Myocyte (in vitro differentiated cells): Measurements from ENCODE around the gene MRPL2. TPM values are rescaled to one million over a fixed set of nuclear protein-coding genes. Genes with fewer than 3 reads are reported as not detected.
"Not testable (repeated sequence)": the region's sequence is repeated elsewhere in the genome, so short reads cannot be mapped to it uniquely, and the experiment has no call there.

Experiments
- DNase-seq: peaks from one replicate; pipeline ENCODE4 v3.0.0-alpha.2; 2012; ENCODE audit warnings: low read depth
- total RNA-seq: library from RNA; depleted of rRNA; stranded (reverse); fragments of >200 nt; gene quantifications from 2 replicates; pipeline ENCODE4 v1.2.3, GENCODE V29; 2014

MRPL2 gene
- total RNA-seq, 1 donor from 2014 or later: 27.3 TPM

DNA sequence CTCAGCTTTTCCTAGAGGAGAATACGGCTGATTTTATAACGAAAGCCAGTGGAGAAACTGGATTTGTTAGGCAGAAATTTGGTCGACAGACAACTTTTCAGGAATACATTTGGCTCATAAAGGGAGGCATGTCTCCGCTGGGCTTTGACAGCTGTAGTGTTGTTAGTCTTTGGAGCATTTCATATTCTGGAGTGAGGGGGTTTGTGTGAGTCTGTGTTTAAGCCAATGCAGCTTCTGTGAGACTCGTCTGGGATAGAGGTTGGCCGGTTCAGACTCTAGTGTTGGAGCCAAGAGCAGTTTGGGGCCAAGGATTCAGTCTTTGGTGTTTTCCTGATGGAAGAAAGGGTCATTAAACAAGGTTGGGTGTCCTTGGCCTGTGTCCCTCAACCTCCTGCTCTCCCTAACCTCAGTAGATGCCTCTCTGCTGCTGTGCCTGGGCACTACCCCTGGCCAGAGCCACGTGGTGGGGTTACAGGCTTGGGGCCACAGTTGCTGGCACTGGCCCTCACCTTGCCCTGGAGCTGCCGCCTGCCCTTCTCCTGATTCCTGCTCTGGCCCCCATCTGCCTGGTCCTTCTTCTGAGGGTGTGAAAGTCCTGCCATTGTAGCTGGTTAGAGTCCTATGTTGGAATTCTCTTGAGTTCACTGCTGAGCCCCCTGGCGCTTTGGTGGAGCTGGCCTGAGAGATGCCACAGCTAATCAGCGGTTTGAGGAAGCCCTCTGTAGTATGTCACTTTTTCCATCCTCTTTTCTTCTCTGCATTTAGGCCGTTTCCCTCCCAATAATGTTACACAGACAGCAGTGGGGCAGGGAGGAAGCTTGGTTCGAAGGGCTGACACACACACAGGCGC lies 23.8 kb upstream of the MRPL2 start:
- DNase-seq: no peak

DNA sequence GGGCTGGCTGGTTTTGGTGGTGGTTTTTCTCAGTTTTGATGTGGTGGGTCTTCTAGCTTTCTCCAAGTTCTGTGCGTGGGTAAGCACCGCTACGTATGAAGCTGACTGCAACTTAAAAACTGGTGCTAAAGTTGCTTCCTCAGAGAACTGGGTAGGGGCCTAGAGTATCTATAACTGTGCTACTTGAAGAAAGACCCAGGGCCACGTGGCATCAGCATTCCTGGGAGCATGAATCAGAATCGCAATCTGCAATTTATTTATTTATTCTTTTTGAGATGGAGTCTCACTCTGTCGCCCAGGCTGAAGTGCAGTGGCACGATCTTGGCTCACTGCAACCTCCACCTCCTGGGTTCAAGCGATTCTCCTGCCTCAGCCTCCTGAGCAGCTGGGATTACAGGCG lies 22.7 kb upstream of the MRPL2 start:
- DNase-seq: not testable (repeated sequence)

DNA sequence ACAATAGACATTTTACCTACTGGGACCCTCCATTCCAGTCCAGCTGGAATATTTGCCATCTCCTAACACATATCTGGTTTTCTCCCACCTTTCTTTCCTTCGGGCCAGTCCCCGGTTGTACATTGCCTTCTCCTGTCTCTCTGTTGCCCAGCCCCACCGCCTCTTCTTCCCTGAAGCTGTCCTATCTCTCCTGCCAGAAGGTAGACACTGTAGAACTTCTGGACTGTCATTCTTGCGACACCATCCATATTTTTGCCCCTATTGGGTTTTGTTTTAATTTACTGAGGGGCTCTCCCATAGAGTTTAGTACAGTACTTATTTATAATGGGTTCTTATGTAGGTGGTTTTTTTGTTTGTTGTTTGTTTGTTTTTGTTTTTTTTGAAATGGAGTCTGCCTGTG lies 21.8 kb upstream of the MRPL2 start:
- no peak for DNase-seq

DNA sequence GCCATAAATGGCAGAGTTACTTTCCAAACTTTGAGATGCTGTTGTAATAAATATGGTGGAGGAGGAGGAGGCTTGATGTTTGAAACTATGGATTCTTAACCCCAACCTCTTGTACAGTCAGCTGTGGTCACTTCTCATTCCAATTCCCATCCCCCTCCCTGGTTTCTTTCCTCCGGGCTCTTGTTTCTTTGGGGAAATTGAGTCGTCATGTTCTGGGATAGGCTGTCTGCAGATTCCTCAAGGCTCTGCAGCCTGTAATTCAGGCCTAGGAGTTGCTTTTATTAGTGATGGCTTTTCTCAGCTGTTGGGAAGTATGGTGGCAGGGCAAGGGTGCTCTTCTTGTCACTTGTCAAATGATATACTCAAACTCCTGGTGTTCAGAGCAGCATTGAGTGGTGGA lies 19.5 kb upstream of the MRPL2 start:
- DNase-seq: peak; percentile 40

DNA sequence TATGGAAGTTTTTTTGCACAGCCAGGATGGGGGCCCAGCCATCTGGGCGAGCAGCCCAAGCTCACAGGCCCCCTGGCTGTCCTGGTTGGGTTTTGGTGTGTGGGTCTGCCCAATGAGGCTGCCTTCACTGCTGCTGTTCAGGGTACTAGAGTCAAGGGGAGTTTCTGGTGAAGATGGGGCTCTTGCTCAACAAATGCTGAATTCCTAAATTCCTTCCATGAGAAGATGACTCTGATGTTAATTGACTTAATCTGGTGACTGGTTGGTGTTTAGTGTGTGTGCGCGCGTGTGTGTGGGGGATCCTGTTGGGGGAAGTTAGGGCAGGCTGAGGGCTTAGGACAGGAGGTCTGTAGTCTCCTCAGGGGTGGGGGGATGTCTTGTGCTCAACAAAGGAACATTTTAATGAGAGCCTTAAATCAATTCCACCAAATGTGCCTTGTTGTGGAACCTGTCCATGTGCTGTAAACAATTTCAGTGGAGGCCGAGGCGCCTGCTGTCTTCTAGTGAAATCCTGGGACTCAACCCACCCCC lies 18.8 kb upstream of the MRPL2 start:
- no peak for DNase-seq

DNA sequence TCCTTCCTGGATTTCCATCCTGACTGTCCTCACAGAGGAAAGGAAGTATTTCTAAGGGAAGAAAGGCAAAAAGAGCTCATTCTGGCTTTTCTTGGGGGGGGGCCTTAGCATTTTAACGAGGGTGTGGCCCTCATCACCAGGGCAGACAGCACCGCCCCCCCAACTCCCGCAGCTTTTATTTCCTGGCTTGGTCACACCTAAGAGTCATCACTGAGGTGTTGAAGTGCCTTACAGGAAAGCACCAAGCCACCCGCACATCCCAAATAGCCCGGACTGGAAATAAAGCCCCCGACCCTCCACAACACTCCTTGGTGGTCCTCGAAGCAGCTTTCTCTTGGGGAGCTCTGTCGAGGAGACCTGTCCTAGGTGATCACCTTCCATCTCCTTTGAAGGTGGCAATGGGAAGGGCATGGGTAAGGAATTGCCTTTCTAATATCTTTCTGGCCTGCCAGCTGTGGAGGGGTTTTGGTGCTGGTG lies 18.1 kb upstream of the MRPL2 start:
- no peak for DNase-seq

DNA sequence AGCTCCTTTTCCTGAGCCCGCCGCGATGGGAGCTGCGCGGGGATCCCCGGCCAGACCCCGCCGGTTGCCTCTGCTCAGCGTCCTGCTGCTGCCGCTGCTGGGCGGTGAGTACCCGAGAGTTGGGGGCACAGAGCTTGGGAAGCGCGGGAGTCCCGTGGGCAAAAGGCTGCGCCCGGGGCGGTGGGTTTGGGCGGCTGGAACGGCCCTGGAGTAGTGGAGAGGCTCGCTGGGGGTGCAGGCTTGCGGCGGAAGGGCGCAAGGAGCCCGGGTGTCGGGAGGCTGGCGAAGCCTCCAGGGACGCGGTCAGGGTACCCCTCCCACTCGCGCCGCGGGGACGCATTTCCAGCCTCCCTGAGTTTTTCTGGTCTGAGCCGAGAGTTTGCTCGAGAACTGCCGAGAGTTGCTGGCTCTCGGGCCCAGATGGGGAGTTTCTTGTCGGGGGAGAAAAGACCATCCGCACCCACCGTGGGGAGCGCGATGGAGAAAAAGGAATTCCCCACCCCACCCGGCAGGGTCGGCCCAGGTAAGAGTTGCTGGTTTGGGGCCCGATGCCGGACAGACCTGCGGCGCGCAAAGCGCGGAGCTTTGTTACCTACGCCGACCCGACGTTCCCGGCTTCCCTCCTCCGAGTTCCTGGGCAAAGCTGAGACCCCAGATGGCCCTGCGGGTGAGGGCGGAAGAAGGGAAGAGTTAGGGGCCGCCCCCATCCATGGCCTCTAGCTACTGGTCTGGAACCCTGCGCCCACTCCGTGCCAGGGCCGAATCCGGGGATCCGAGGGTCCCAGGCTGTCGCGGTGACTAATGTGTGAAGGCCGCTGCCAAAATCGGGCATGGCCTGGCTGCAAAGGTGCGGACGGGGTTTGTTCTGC lies 17.5 kb upstream of the MRPL2 start:
- DNase-seq: peak; percentile 49

DNA sequence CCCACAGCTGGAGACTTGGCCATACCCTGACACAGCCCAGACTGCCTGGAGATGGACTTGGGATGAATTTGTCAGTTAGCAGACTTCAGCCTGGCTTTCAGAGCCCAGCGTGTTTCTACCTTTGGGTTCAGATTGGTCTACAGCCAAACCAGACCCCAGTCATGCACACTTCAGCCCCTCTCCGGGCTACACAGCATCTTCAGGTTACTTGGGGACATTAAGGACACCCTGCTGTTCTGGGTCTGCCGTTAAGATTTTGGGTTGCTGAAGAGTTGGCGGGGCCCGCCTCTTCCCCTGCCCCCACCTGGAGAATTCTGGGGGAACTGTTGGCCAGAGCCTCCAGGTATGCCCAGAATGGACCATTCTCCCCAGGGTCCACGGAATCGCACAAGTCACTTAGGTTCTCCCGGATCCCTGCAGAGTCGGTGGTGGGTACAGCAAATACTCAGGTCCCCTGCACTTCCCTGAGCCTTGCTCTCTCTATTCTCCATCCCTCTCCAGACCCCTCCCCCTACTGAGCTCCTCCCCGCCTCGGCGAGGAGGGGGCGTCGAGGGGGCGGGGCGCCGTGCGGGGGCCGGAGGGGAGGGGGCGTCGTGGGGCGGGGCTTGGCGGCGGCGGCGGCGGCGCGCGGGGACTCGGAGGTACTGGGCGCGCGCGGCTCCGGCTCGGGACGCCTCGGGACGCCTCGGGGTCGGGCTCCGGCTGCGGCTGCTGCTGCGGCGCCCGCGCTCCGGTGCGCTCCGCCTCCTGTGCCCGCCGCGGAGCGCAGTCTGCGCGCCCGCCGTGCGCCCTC lies 16.6 kb upstream of the MRPL2 start, which contains the start of gene PTK7:
Gene PTK7, plus strand, starts transcription at position 645 of the 794 bp plus-strand sequence. CDS start 175 bp downstream, outside the sequence.
- peak; percentile 64 for DNase-seq

DNA sequence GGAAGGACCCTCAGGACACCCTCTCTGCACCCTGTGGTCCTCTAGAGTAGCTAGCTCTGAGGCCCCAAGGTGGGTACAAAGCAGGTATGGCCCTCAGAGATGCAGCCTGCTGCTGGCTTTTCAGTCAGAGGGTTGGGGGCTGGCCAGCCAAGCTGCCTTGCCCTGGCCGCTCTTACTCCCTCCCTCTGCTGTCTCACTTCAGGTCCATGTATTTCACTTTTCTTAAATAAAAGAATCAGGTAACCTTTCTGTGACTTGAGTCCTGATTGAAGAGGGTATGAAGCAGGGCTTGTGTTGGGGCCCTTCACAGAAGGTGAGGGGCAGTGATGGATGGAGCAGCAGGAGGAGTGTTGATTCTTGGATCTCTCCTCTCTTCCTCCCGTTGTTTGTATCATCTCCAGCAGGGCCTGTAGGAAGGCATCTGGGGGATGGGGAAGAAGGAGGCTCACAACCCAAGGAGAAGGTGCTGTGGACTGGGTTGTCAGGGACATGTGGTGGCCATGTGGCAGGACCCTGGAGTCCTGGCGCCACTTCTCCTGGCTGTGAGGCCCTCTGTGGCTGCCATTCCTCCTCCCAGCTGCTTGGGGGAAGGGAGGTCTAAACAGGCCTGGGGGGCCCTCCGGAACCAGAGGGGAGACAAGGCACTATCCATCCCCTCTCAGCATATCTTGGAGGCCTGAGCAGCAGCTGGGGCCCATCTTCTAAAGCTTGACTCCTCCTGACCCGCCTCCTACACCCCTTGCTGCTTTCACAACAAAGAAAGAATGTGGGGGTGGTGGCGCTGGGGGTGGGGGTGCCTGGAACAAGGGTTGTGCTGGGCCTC lies 15.8 kb upstream of the MRPL2 start:
- peak; percentile 23 for DNase-seq

DNA sequence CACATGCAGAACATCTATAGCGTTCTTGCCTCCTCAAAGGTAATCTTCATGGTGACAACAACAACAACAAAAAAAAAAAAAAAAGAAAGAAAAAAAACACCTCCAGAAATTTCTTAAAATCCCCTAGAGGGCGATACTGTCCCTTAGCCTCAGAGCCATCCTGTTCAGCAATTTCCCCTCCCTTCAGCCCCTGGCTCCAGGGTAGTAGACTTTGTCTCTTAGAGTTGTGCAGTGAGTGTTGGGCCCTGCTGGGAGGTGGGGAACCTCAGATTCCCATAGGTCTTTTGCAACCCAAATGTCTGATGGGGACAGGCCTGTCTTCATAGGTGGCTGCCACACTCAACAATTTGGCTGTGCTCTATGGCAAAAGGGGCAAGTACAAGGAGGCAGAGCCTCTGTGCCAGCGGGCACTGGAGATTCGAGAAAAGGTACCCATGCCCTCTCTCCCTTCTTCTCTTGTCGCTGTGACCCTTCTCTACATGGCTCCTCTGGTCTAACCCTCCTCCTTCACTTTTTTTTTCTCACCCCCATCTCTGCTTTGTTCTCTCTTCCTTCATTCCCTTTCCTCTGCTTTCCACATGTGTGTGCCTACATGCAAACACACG lies 10.9 kb upstream of the MRPL2 start:
- DNase-seq: peak; percentile 59

DNA sequence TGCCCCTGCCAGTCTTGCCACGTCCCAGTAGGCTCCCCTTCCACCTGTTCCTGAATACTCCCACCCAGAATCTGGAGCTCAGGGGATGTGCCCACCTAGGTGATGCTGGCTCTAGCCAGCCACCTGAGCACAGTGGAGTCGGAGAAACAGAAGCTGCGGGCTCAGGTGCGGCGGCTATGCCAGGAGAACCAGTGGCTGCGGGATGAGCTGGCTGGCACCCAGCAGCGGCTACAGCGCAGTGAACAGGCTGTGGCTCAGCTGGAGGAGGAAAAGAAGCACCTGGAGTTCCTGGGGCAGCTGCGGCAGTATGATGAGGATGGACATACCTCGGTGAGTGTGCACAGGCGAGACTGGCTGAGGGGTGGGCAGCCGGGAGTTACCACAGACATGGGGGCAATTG lies 3.6 kb upstream of the MRPL2 start:
- no peak for DNase-seq

DNA sequence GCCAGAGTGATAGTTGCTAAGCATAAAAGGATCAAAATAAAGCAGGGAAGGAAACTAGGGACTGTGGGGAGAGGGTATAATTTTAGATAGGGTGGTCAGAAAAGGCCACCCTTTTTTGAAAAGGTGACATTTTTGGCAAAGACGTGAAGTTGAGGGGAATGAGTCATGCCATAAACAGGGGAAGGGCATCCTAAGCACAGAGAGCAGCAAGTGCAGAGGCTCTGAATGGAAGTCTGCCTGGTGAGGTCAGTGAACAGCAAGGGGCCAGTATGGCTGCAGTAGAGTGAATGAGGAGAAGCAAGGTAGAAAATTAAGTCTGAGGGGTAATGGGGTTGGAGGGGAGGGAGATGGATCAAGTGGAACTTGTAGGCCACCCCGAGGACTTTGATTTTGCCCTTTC lies 2.6 kb upstream of the MRPL2 start:
- DNase-seq: no peak

DNA sequence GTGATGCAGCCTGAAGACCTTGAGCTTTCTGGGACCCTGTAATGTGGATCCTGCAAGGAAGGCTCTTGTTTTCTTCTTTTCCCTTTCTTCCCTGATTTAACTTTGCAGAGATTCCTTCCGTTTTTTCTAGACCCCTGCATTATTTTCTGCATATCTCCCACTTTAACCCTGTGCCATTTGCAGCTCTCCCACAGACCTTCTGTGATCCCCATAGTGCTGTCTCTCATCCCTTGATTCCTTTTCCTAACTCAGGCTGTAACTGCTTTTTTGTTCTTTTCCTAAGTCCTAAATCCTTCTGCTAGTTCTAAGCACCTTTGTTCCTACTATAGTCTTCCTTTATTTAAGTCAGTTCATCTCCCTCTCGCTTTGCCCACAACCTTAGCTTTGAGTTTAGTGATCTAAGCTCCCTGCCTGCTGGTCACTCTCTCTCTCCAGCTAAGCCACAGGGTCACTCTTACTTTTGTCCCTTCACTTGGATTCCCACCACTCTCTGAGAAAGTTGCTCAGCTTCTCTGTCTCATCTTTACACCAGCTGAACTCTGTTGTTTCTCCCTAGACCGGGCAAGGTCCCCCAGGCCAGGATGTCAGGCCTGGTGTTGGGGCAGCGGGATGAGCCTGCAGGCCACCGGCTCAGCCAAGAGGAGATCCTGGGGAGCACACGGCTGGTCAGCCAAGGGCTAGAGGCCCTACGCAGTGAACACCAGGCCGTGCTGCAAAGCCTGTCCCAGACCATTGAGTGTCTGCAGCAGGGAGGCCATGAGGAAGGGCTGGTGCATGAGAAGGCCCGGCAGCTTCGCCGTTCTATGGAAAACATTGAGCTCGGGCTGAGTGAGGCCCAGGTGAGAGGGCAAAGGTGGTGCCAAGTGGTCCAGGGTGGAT lies 1.8 kb upstream of the MRPL2 start:
- DNase-seq: no peak

DNA sequence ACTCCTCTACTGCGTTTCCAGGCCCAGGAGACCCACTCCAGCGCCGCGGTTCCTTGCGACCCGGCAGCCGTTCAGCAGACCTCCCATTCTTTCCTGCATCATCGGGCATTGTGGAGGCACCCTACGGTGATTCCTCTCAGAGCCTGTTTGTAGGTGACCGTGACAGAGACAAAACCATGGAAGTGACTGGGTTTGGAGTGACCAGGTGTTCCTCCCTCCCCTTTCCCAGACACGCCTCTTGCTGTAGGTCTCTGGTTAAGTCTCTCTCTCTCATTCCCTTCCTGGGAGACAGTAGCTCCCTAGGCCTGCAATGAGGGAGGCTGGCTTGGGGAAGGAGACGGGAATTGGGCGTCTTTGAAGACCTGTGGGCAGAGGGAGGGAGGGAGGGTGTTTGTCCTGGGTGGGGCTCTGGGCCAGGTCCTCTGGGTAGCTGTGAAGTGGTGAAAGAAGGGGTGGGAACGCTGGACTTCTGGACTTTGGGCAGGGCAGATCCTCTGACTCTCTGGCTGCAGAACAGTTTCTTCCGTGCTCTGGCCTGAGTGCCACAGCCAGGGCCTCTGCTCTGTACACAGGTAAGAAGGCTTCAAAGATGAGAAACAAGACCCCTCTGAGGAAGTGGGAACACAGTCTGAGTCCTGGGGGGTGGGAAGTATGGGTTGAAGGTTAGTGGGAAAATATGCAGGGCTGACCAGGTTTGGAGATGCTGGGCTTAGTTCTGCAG lies 960 bp upstream of the MRPL2 start:
- no peak for DNase-seq

DNA sequence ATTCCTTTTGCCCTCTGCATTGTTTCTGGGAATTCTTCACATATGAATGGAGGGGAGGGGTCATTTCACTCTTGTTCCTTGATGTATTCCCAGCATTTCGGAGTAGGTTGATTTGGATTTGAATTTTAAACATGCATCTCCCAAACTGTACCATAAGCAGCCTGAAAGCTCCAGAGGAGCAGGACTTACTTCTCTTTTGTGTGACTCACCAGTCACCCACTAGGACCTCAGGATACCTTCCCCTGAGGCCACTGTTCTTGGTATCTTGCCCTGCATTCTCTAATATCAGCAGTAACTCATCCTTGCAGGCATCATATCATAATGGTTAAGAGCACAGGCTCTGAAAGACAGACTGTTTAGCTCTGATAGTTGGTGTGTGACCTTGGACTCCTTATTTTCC lies 703 bp downstream of the MRPL2 start:
- no peak for DNase-seq

DNA sequence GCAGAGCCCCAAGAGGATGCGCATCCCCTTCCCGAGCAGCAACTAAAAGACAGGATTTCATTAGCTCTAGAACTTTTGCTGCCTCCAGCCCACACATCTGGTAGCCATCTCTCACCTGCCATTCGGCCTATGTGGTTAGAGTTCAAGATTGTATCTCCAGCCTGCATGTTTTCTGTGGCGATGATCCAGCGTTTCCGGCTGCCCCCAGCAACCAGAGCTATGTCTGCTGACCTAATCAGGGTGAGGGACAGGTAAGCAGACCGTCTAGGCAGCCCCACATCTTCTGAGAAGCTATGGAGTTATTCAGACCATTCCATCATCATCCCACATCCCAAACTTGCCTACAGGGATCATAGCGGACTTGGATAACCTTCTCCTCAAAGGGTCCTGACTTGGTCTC lies 3.3 kb downstream of the MRPL2 start:
- no peak for DNase-seq

DNA sequence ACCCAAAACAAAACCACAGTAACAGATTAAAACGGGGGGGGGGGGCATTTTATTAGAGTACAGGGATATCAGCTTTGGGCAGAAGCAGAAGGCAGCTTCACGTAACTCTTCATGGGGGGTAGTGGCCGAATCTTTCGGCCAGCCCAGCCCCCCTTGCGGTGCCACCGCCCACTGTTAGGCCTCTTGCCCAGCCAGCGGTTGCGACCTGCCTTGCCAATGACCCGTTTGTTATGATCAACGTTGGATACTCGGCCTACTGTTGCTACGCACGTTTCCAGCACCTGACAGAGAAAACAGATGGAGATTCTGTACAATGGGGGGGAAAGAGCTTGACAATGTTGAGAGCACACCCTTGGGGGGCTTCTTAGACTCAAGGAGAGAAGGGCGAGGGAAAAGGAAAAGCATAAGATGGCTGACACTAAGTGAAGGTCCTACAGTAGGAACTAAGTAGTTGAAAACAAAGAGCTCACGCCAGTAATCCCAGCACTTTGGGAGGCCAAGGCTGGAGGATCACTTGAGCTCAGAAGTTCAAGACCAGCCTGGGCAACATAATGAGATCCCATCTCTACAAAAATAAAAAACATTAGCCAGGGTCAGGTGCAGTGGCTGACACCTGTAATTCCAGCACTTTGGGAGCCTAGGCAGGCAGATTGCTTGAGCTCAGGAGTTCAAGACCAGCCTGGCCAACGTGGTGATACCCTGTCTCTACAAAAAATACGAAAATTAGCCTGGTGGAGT lies 4.9 kb downstream of the MRPL2 start:
- no peak for DNase-seq
